Stimulated activated CD4-positive, alpha-beta T cell treated with anti-CD3 and anti-CD28 coated beads, Interleukin-15, amount 100 ng/mL, for 1 hour (primary cell): ENCODE data around the gene CDH23.

Source experiments
- DNase-seq, 2 donors: peaks; one replicate each; pipeline ENCODE4 v3.0.0-alpha.2; 2020; ENCODE audit warnings: low read depth in 1 of 2, low spot score in 1 of 2

CDH23 gene

GRCh38 chr10:71819985-71820384 lies 423.3 kb downstream of the CDH23 start:
- DNase-seq = no peak

- no peak for DNase-seq
Observed at GRCh38 chr10:71820966-71821365, 424.2 kb downstream of the CDH23 start.

- no peak for DNase-seq
Observed at GRCh38 chr10:71821909-71822763, 425.4 kb downstream of the CDH23 start.

GRCh38 chr10:71823356-71823755 lies 426.6 kb downstream of the CDH23 start:
- no peak for DNase-seq

- no peak for DNase-seq
Observed at GRCh38 chr10:71824333-71824732, 427.6 kb downstream of the CDH23 start.

GRCh38 chr10:71825217-71825616 lies 428.5 kb downstream of the CDH23 start:
- DNase-seq = no peak

GRCh38 chr10:71827852-71828251 lies 431.1 kb downstream of the CDH23 start:
- DNase-seq = no peak

GRCh38 chr10:71828702-71829101 lies 432.0 kb downstream of the CDH23 start:
- no peak for DNase-seq

- DNase-seq = no peak
Observed at GRCh38 chr10:71829171-71829570, 432.5 kb downstream of the CDH23 start.

GRCh38 chr10:71829896-71830295 lies 433.2 kb downstream of the CDH23 start:
- no peak for DNase-seq

GRCh38 chr10:71830726-71831125 lies 434.0 kb downstream of the CDH23 start:
- DNase-seq = no peak

- no peak for DNase-seq
Observed at GRCh38 chr10:71831646-71832552, 435.2 kb downstream of the CDH23 start.

GRCh38 chr10:71832967-71833366 lies 436.2 kb downstream of the CDH23 start:
- DNase-seq = no peak

- DNase-seq = no peak
Observed at GRCh38 chr10:71833451-71834342, 437.0 kb downstream of the CDH23 start.

- DNase-seq = no peak
Observed at GRCh38 chr10:71834343-71834674, 437.6 kb downstream of the CDH23 start.

- DNase-seq = no peak
Observed at GRCh38 chr10:71835671-71836595, 439.2 kb downstream of the CDH23 start.

- DNase-seq = no peak
Observed at GRCh38 chr10:71836596-71836974, 439.9 kb downstream of the CDH23 start.

GRCh38 chr10:71837098-71837827 lies 440.5 kb downstream of the CDH23 start:
- no peak for DNase-seq
